Measurements from ENCODE around the gene C10orf67.
"Not testable (repeated sequence)": the region's sequence is repeated elsewhere in the genome, so short reads cannot be mapped to it uniquely, and the experiment has no call there.

C10orf67 gene

GRCh38 chr10:23310404-23310803, 34.2 kb downstream of the C10orf67 start:
- H3K27ac ChIP-seq (ENCODE audit: low read depth, low read length): no peak overlapping the region
- H3K9ac ChIP-seq (ENCODE audit: low read depth in 1 of 2, low read length in 2 of 2): no peak overlapping the region
- H3K9me3 ChIP-seq (ENCODE audit: control insufficient read depth in 1 of 2, low read length in 2 of 2): no peaks in the 10 kb centered on the region
- H3K36me3 ChIP-seq (ENCODE audit: control insufficient read depth in 1 of 2, insufficient read depth in 2 of 2, low read length in 2 of 2): no peaks in the 10 kb centered on the region
- H3K4me1 ChIP-seq (ENCODE audit: control insufficient read depth in 1 of 2, insufficient read depth in 2 of 2, low read length in 2 of 2): no peaks in the 10 kb centered on the region
- H3K4me3 ChIP-seq (ENCODE audit: low read depth in 1 of 2, low read length in 2 of 2): no peak overlapping the region
- H3K27me3 ChIP-seq (ENCODE audit: control insufficient read depth in 1 of 2, insufficient read depth in 2 of 2, low read length in 2 of 2): no peaks in the 10 kb centered on the region

GRCh38 chr10:23299961-23300360, 44.6 kb downstream of the C10orf67 start:
- H3K36me3 ChIP-seq (ENCODE audit: control insufficient read depth in 1 of 2, insufficient read depth in 2 of 2, low read length in 2 of 2); H3K27me3 ChIP-seq (ENCODE audit: control insufficient read depth in 1 of 2, insufficient read depth in 2 of 2, low read length in 2 of 2); H3K9me3 ChIP-seq (ENCODE audit: control insufficient read depth in 1 of 2, low read length in 2 of 2); H3K27ac ChIP-seq (ENCODE audit: low read depth, low read length); H3K4me3 ChIP-seq (ENCODE audit: low read depth in 1 of 2, low read length in 2 of 2); H3K9ac ChIP-seq (ENCODE audit: low read depth in 1 of 2, low read length in 2 of 2); H3K4me1 ChIP-seq (ENCODE audit: control insufficient read depth in 1 of 2, insufficient read depth in 2 of 2, low read length in 2 of 2): not testable (repeated sequence)

- no peaks in the 10 kb centered on the region for H3K36me3 ChIP-seq (ENCODE audit: control insufficient read depth in 1 of 2, insufficient read depth in 2 of 2, low read length in 2 of 2)
- H3K4me3 ChIP-seq (ENCODE audit: low read depth in 1 of 2, low read length in 2 of 2): no peak overlapping the region
- peaks cover 0 to 12% of the 10 kb centered on the region in 2 donors for H3K27me3 ChIP-seq (ENCODE audit: control insufficient read depth in 1 of 2, insufficient read depth in 2 of 2, low read length in 2 of 2)
- no peaks in the 10 kb centered on the region for H3K9me3 ChIP-seq (ENCODE audit: control insufficient read depth in 1 of 2, low read length in 2 of 2)
- H3K9ac ChIP-seq (ENCODE audit: low read depth in 1 of 2, low read length in 2 of 2): no peak overlapping the region
- no peaks in the 10 kb centered on the region for H3K4me1 ChIP-seq (ENCODE audit: control insufficient read depth in 1 of 2, insufficient read depth in 2 of 2, low read length in 2 of 2)
- H3K27ac ChIP-seq (ENCODE audit: low read depth, low read length): no peak overlapping the region
These were observed 49.9 kb downstream of the C10orf67 start for GRCh38 chr10:23294638-23295247.

- Histone ChIP-seq H3K27ac (ENCODE audit: low read depth, low read length) (no peak overlapping the region), H3K9me3 (ENCODE audit: control insufficient read depth in 1 of 2, low read length in 2 of 2) (no peaks in the 10 kb centered on the region), H3K27me3 (ENCODE audit: control insufficient read depth in 1 of 2, insufficient read depth in 2 of 2, low read length in 2 of 2) (peaks cover 0 to 12% of the 10 kb centered on the region in 2 donors), H3K4me1 (ENCODE audit: control insufficient read depth in 1 of 2, insufficient read depth in 2 of 2, low read length in 2 of 2) (no peaks in the 10 kb centered on the region), H3K36me3 (ENCODE audit: control insufficient read depth in 1 of 2, insufficient read depth in 2 of 2, low read length in 2 of 2) (no peaks in the 10 kb centered on the region), H3K4me3 (ENCODE audit: low read depth in 1 of 2, low read length in 2 of 2) (no peak overlapping the region), H3K9ac (ENCODE audit: low read depth in 1 of 2, low read length in 2 of 2) (no peak overlapping the region)
These were observed 50.5 kb downstream of the C10orf67 start for GRCh38 chr10:23293973-23294590.

- Histone ChIP-seq H3K9me3 (ENCODE audit: control insufficient read depth in 1 of 2, low read length in 2 of 2) (no peaks in the 10 kb centered on the region), H3K36me3 (ENCODE audit: control insufficient read depth in 1 of 2, insufficient read depth in 2 of 2, low read length in 2 of 2) (no peaks in the 10 kb centered on the region), H3K27ac (ENCODE audit: low read depth, low read length) (no peak overlapping the region), H3K4me1 (ENCODE audit: control insufficient read depth in 1 of 2, insufficient read depth in 2 of 2, low read length in 2 of 2) (no peaks in the 10 kb centered on the region), H3K4me3 (ENCODE audit: low read depth in 1 of 2, low read length in 2 of 2) (no peak overlapping the region), H3K9ac (ENCODE audit: low read depth in 1 of 2, low read length in 2 of 2) (no peak overlapping the region), H3K27me3 (ENCODE audit: control insufficient read depth in 1 of 2, insufficient read depth in 2 of 2, low read length in 2 of 2) (peaks cover 0 to 12% of the 10 kb centered on the region in 2 donors)
These were observed 51.4 kb downstream of the C10orf67 start for GRCh38 chr10:23293145-23293724.

- Histone ChIP-seq H3K9ac (ENCODE audit: low read depth in 1 of 2, low read length in 2 of 2) (no peak overlapping the region), H3K4me3 (ENCODE audit: low read depth in 1 of 2, low read length in 2 of 2) (no peak overlapping the region), H3K27ac (ENCODE audit: low read depth, low read length) (no peak overlapping the region), H3K4me1 (ENCODE audit: control insufficient read depth in 1 of 2, insufficient read depth in 2 of 2, low read length in 2 of 2) (no peaks in the 10 kb centered on the region), H3K9me3 (ENCODE audit: control insufficient read depth in 1 of 2, low read length in 2 of 2) (no peaks in the 10 kb centered on the region), H3K36me3 (ENCODE audit: control insufficient read depth in 1 of 2, insufficient read depth in 2 of 2, low read length in 2 of 2) (no peaks in the 10 kb centered on the region), H3K27me3 (ENCODE audit: control insufficient read depth in 1 of 2, insufficient read depth in 2 of 2, low read length in 2 of 2) (peaks cover 0 to 12% of the 10 kb centered on the region in 2 donors)
These were observed 52.9 kb downstream of the C10orf67 start for GRCh38 chr10:23291551-23292334.

GRCh38 chr10:23284674-23285335, 59.8 kb downstream of the C10orf67 start:
- no peak overlapping the region for H3K27ac ChIP-seq (ENCODE audit: low read depth, low read length)
- no peaks in the 10 kb centered on the region for H3K9me3 ChIP-seq (ENCODE audit: control insufficient read depth in 1 of 2, low read length in 2 of 2)
- no peaks in the 10 kb centered on the region for H3K36me3 ChIP-seq (ENCODE audit: control insufficient read depth in 1 of 2, insufficient read depth in 2 of 2, low read length in 2 of 2)
- H3K4me3 ChIP-seq (ENCODE audit: low read depth in 1 of 2, low read length in 2 of 2): no peak overlapping the region
- no peaks in the 10 kb centered on the region for H3K4me1 ChIP-seq (ENCODE audit: control insufficient read depth in 1 of 2, insufficient read depth in 2 of 2, low read length in 2 of 2)
- no peak overlapping the region for H3K9ac ChIP-seq (ENCODE audit: low read depth in 1 of 2, low read length in 2 of 2)
- no peaks in the 10 kb centered on the region for H3K27me3 ChIP-seq (ENCODE audit: control insufficient read depth in 1 of 2, insufficient read depth in 2 of 2, low read length in 2 of 2)

- Histone ChIP-seq H3K27ac (ENCODE audit: low read depth, low read length) (no peak overlapping the region), H3K4me1 (ENCODE audit: control insufficient read depth in 1 of 2, insufficient read depth in 2 of 2, low read length in 2 of 2) (no peaks in the 10 kb centered on the region), H3K9ac (ENCODE audit: low read depth in 1 of 2, low read length in 2 of 2) (no peak overlapping the region), H3K27me3 (ENCODE audit: control insufficient read depth in 1 of 2, insufficient read depth in 2 of 2, low read length in 2 of 2) (no peaks in the 10 kb centered on the region), H3K9me3 (ENCODE audit: control insufficient read depth in 1 of 2, low read length in 2 of 2) (no peaks in the 10 kb centered on the region), H3K36me3 (ENCODE audit: control insufficient read depth in 1 of 2, insufficient read depth in 2 of 2, low read length in 2 of 2) (no peaks in the 10 kb centered on the region), H3K4me3 (ENCODE audit: low read depth in 1 of 2, low read length in 2 of 2) (no peak overlapping the region)
These were observed 60.4 kb downstream of the C10orf67 start for GRCh38 chr10:23284155-23284554.

- H3K27ac ChIP-seq (ENCODE audit: low read depth, low read length): no peak overlapping the region
- H3K4me3 ChIP-seq (ENCODE audit: low read depth in 1 of 2, low read length in 2 of 2): no peak overlapping the region
- no peaks in the 10 kb centered on the region for H3K9me3 ChIP-seq (ENCODE audit: control insufficient read depth in 1 of 2, low read length in 2 of 2)
- no peaks in the 10 kb centered on the region for H3K4me1 ChIP-seq (ENCODE audit: control insufficient read depth in 1 of 2, insufficient read depth in 2 of 2, low read length in 2 of 2)
- H3K9ac ChIP-seq (ENCODE audit: low read depth in 1 of 2, low read length in 2 of 2): no peak overlapping the region
- H3K36me3 ChIP-seq (ENCODE audit: control insufficient read depth in 1 of 2, insufficient read depth in 2 of 2, low read length in 2 of 2): no peaks in the 10 kb centered on the region
- H3K27me3 ChIP-seq (ENCODE audit: control insufficient read depth in 1 of 2, insufficient read depth in 2 of 2, low read length in 2 of 2): no peaks in the 10 kb centered on the region
These were observed 60.9 kb downstream of the C10orf67 start for GRCh38 chr10:23283680-23284079.

- no peaks in the 10 kb centered on the region for H3K4me1 ChIP-seq (ENCODE audit: control insufficient read depth in 1 of 2, insufficient read depth in 2 of 2, low read length in 2 of 2)
- no peaks in the 10 kb centered on the region for H3K27me3 ChIP-seq (ENCODE audit: control insufficient read depth in 1 of 2, insufficient read depth in 2 of 2, low read length in 2 of 2)
- H3K36me3 ChIP-seq (ENCODE audit: control insufficient read depth in 1 of 2, insufficient read depth in 2 of 2, low read length in 2 of 2): no peaks in the 10 kb centered on the region
- no peak overlapping the region for H3K9ac ChIP-seq (ENCODE audit: low read depth in 1 of 2, low read length in 2 of 2)
- no peaks in the 10 kb centered on the region for H3K9me3 ChIP-seq (ENCODE audit: control insufficient read depth in 1 of 2, low read length in 2 of 2)
- H3K4me3 ChIP-seq (ENCODE audit: low read depth in 1 of 2, low read length in 2 of 2): no peak overlapping the region
- no peak overlapping the region for H3K27ac ChIP-seq (ENCODE audit: low read depth, low read length)
These were observed 63.6 kb downstream of the C10orf67 start for GRCh38 chr10:23281044-23281433.

All from duodenal mucosa (tissue), 2 donors.